ENCODE results near the gene RASA4B. TPM values are rescaled to one million over a fixed set of nuclear protein-coding genes. Genes with fewer than 3 reads are reported as not detected.

Gene RASA4B
- total and polyA plus RNA-seq, 9 of the 15 experiments (the other 6 are each of a cell fraction or from before 2014, with no cell fraction given) = 0.01 to 2.9 (median 1.5) TPM; not detected in 1

DNA sequence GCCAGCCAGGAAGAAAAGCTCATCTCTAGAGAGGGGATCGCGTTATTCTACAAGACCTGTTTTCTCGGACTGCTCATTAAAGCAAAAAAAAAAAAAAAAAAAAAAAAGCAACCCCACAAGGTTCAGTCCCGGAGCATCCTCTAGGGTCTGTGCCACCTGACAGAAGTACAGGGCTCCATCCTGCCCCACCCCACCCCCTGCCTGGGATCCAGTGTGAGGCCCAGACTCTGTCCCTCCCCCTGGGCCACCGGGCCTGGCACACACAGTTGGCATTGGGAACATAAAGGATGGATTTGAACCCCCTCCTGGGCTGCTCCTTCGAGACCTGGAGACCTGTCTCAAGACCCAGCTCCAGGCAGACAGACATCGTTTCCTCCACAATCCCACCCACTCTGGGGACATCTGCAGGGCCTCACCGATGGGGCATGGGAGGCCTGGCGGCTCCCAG, 83.5 kb downstream of the RASA4B start (continued):
- TF ChIP-seq, protein P1, sequence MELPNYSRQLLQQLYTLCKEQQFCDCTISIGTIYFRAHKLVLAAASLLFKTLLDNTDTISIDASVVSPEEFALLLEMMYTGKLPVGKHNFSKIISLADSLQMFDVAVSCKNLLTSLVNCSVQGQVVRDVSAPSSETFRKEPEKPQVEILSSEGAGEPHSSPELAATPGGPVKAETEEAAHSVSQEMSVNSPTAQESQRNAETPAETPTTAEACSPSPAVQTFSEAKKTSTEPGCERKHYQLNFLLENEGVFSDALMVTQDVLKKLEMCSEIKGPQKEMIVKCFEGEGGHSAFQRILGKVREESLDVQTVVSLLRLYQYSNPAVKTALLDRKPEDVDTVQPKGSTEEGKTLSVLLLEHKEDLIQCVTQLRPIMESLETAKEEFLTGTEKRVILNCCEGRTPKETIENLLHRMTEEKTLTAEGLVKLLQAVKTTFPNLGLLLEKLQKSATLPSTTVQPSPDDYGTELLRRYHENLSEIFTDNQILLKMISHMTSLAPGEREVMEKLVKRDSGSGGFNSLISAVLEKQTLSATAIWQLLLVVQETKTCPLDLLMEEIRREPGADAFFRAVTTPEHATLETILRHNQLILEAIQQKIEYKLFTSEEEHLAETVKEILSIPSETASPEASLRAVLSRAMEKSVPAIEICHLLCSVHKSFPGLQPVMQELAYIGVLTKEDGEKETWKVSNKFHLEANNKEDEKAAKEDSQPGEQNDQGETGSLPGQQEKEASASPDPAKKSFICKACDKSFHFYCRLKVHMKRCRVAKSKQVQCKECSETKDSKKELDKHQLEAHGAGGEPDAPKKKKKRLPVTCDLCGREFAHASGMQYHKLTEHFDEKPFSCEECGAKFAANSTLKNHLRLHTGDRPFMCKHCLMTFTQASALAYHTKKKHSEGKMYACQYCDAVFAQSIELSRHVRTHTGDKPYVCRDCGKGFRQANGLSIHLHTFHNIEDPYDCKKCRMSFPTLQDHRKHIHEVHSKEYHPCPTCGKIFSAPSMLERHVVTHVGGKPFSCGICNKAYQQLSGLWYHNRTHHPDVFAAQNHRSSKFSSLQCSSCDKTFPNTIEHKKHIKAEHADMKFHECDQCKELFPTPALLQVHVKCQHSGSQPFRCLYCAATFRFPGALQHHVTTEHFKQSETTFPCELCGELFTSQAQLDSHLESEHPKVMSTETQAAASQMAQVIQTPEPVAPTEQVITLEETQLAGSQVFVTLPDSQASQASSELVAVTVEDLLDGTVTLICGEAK (IDR thresholded peaks at IDR 0.05) = peak; percentile 63; the same call in 1 of the 2 replicates
- TF ChIP-seq, protein P1 (CRISPR knock-in tag; IDR thresholded peaks at IDR 0.05) = no peak
- TF ChIP-seq NR2C2 (CRISPR knock-in tag; IDR thresholded peaks at IDR 0.05) (no peak), NR2C2 (tag; IDR thresholded peaks at IDR 0.05) (0 out of 2 replicates have a peak, but pooled peaks have one; percentile 36)
